Endodermal cell (in vitro differentiated cells): ENCODE measurements around the gene IMMP2L. TPM values are rescaled to one million over a fixed set of nuclear protein-coding genes. Genes with fewer than 3 reads are reported as not detected.
"Not testable (repeated sequence)": the region's sequence is repeated elsewhere in the genome, so short reads cannot be mapped to it uniquely, and the experiment has no call there.

Experiments used
- DNase-seq: peaks from one replicate; pipeline ENCODE4 v3.0.0-alpha.2; 2017
- H3K27ac ChIP-seq: 2 replicates; pipeline ENCODE4 v1.5.1; 2013; ENCODE audit warnings: mild to moderate bottlenecking, low read depth, low read length, moderate library complexity
- H3K27me3 ChIP-seq: 2 replicates; pipeline ENCODE4 v1.6.1; 2013; ENCODE audit warnings: mild to moderate bottlenecking, low read length, moderate library complexity; ENCODE audit not compliant: insufficient read depth, control insufficient read depth, poor library complexity, severe bottlenecking
- H3K36me3 ChIP-seq: 2 replicates; pipeline ENCODE4 v1.7.0; 2013; ENCODE audit warnings: mild to moderate bottlenecking, low read length, moderate library complexity; ENCODE audit not compliant: control insufficient read depth, insufficient read depth
- H3K4me1 ChIP-seq: one replicate; pipeline ENCODE4 v1.7.0; 2013; ENCODE audit warnings: low read length; ENCODE audit not compliant: control insufficient read depth, insufficient read depth
- H3K4me3 ChIP-seq: 2 replicates; pipeline ENCODE4 v1.5.1; 2013; ENCODE audit warnings: mild to moderate bottlenecking, low read length, moderate library complexity
- H3K9ac ChIP-seq: 2 replicates; pipeline ENCODE4 v1.6.1; 2013; ENCODE audit warnings: mild to moderate bottlenecking, low read length, moderate library complexity; ENCODE audit not compliant: poor library complexity, severe bottlenecking; ENCODE audit errors: extremely low read depth
- H3K9me3 ChIP-seq: 2 replicates; pipeline ENCODE4 v1.6.1; 2013; ENCODE audit warnings: mild to moderate bottlenecking, low read length, moderate library complexity; ENCODE audit not compliant: control insufficient read depth
- H3K27ac Mint-ChIP-seq: 2 replicates; pipeline ENCODE4 v1.8.0; 2020; ENCODE audit warnings: mixed read lengths
- H3K27me3 Mint-ChIP-seq: 2 replicates; pipeline ENCODE4 v1.8.0; 2021; ENCODE audit warnings: mild to moderate bottlenecking, mixed read lengths; ENCODE audit not compliant: insufficient read depth
- H3K36me3 Mint-ChIP-seq: 2 replicates; pipeline ENCODE4 v1.8.0; 2020; ENCODE audit warnings: low read depth, mixed read lengths
- H3K4me1 Mint-ChIP-seq: 2 replicates; pipeline ENCODE4 v1.8.0; 2020; ENCODE audit warnings: mixed read lengths
- H3K4me3 Mint-ChIP-seq: 2 replicates; pipeline ENCODE4 v1.8.0; 2020; ENCODE audit warnings: mild to moderate bottlenecking, moderate library complexity, mixed read lengths
- H3K9me3 Mint-ChIP-seq: 2 replicates; pipeline ENCODE4 v1.8.0; 2020; ENCODE audit warnings: mild to moderate bottlenecking, mixed read lengths
- WGBS, 2 experiments: methylation state at CpG; one replicate each; pipeline versions ENCODE4 v1.1.5 to v1.1.7; 2013; ENCODE audit warnings: missing lambda C conversion rate in 2 of 2, mixed read lengths in 1 of 2; ENCODE audit not compliant: insufficient coverage in 1 of 2, insufficient read length in 1 of 2; 5-methylcytosine and 5-hydroxymethylcytosine counted together
- total RNA-seq, 2 donors: library from RNA; stranded (reverse); fragmentation: NEBNext Ultra II Directional in 1 of 2; extraction: Animal tissue kit (Norgen Biotek cat#: 25700) in 1 of 2; gene quantifications; 2 replicates in 1 of 2; 3 replicates in 1 of 2; pipeline ENCODE4 v1.2.1, GENCODE V29; 2021
- TF ChIP-seq, protein P1 (sequence below): fragments of 200-600 bp; sonication (generic); conservative IDR thresholded peaks from 2 replicates; pipeline ENCODE4 v1.5.0; 2021; ENCODE audit warnings: antibody characterized with exemption, mild to moderate bottlenecking

Gene IMMP2L
- total RNA-seq, 2 donors from 2014 or later = 17.7 to 19.4 TPM

- Histone ChIP-seq H3K27ac (no peak overlapping the region), H3K4me3 (peak overlapping the region; percentile 4), H3K27me3 (no peaks in the 10 kb centered on the region), H3K4me1 (peaks cover 7% of the 10 kb centered on the region), H3K36me3 (no peaks in the 10 kb centered on the region), H3K9ac (no peak overlapping the region), H3K9me3 (peaks cover 6% of the 10 kb centered on the region)
- Mint-ChIP-seq H3K9me3 (peaks cover 27% of the 10 kb centered on the region), H3K4me3 (no peak overlapping the region), H3K27ac (no peak overlapping the region), H3K36me3 (peaks cover 5% of the 10 kb centered on the region), H3K4me1 (peaks cover 32% of the 10 kb centered on the region), H3K27me3 (no peaks in the 10 kb centered on the region)
- TF ChIP-seq, protein P1, sequence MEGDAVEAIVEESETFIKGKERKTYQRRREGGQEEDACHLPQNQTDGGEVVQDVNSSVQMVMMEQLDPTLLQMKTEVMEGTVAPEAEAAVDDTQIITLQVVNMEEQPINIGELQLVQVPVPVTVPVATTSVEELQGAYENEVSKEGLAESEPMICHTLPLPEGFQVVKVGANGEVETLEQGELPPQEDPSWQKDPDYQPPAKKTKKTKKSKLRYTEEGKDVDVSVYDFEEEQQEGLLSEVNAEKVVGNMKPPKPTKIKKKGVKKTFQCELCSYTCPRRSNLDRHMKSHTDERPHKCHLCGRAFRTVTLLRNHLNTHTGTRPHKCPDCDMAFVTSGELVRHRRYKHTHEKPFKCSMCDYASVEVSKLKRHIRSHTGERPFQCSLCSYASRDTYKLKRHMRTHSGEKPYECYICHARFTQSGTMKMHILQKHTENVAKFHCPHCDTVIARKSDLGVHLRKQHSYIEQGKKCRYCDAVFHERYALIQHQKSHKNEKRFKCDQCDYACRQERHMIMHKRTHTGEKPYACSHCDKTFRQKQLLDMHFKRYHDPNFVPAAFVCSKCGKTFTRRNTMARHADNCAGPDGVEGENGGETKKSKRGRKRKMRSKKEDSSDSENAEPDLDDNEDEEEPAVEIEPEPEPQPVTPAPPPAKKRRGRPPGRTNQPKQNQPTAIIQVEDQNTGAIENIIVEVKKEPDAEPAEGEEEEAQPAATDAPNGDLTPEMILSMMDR = no peak
- WGBS, 2 experiments = 83 to 92% methylated on average over 1 of the region's 1 CpG
- DNase-seq = no peak
Measured at GRCh38 chr7:110938165-110938564, 624.1 kb downstream of the IMMP2L start.

DNA sequence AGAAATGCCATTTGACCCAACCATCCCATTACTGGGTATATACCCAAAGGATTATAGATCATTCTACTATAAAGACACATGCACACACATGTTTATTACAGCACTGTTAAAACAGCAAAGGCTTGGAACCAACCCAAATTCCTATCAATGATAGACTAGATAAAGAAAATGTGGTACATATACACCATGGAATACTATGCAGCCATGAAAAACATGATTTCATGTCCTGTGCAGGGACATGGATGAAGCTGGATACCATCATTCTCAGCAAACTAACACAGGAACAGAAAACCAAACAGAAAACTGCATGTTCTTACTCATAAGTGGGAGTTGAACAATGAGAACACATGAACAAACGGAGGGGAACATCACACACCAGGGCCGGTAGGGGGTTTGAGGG lies 625.6 kb downstream of the IMMP2L start:
- not testable (repeated sequence) for H3K4me3 ChIP-seq, H3K27ac ChIP-seq, DNase-seq, H3K27me3 ChIP-seq, H3K9ac ChIP-seq, H3K36me3 Mint-ChIP-seq, H3K4me3 Mint-ChIP-seq, H3K4me1 ChIP-seq, H3K36me3 ChIP-seq, H3K9me3 ChIP-seq, H3K27ac Mint-ChIP-seq, H3K27me3 Mint-ChIP-seq
- peaks cover 32% of the 10 kb centered on the region for H3K4me1 Mint-ChIP-seq
- 94 to 97% methylated on average over 2 of the region's 2 CpGs for WGBS, 2 experiments
- peaks cover 27% of the 10 kb centered on the region for H3K9me3 Mint-ChIP-seq

DNA sequence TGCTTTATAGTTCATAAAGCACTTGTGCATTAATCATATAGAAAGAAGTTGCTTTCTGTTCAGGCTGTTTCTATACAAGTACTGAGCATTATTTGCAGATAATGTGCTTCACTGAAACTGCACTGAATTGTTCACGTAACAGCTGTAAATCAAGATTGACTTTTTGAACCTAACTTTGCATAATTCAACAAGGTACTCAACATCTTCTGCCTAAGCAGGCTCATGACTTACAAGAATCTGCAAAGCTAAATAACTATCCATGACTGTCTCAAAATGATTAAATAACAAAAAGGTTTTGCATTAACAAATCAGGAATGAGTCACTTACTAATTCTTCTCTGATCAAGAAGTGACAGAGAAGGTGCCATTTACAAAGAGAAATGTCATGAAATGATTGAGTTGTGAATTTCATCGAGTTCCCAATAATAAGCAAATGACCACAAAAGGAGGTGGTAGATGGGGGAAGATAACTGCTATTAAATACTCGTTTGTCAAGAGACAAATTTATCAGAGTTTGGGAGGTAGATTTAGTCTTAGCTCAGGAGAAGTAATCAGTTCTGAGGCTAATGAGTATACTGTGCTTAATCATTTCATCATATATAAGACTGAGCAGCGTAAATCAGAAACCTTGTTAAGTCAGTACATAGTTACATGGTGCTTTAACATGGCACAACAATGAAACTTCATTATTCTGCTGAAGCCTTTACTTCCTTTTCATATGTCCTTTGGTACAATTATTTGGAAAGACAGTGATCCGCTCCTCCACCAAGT lies 632.6 kb downstream of the IMMP2L start:
- Histone ChIP-seq H3K27me3 (no peaks in the 10 kb centered on the region), H3K36me3 (no peaks in the 10 kb centered on the region), H3K27ac (no peak overlapping the region), H3K4me3 (no peak overlapping the region), H3K9me3 (no peaks in the 10 kb centered on the region), H3K4me1 (no peaks in the 10 kb centered on the region), H3K9ac (no peak overlapping the region)
- WGBS, 2 experiments = 85 to 92% methylated on average over 2 to 5 of the region's 5 CpGs
- no peak for DNase-seq
- no peaks in the 10 kb centered on the region for H3K27me3 Mint-ChIP-seq
- no peak overlapping the region for H3K4me3 Mint-ChIP-seq
- peaks cover 9% of the 10 kb centered on the region for H3K9me3 Mint-ChIP-seq
- no peaks in the 10 kb centered on the region for H3K36me3 Mint-ChIP-seq
- TF ChIP-seq, protein P1 = no peak
- peaks cover 2% of the 10 kb centered on the region for H3K4me1 Mint-ChIP-seq
- no peak overlapping the region for H3K27ac Mint-ChIP-seq
